D721Med (cell line): ENCODE measurements around the gene ARHGEF39.

ENCODE experiments used
- DNase-seq: peaks from one replicate; pipeline ENCODE4 v3.0.0; 2011; ENCODE audit warnings: low spot score; ENCODE audit not compliant: insufficient read length
- FAIRE-seq: peaks from 2 replicates; lab custom pipeline; 2011; peaks lifted over from hg19 to GRCh38; lab: Jason Lieb, UNC
- TF ChIP-seq, protein P1 (sequence below): IDR thresholded peaks from 2 replicates; pipeline ENCODE4 v1.5.1; 2012; ENCODE audit warnings: mild to moderate bottlenecking, control low read depth; ENCODE audit not compliant: insufficient read depth; ENCODE audit errors: missing control alignments

ARHGEF39 gene

DNA sequence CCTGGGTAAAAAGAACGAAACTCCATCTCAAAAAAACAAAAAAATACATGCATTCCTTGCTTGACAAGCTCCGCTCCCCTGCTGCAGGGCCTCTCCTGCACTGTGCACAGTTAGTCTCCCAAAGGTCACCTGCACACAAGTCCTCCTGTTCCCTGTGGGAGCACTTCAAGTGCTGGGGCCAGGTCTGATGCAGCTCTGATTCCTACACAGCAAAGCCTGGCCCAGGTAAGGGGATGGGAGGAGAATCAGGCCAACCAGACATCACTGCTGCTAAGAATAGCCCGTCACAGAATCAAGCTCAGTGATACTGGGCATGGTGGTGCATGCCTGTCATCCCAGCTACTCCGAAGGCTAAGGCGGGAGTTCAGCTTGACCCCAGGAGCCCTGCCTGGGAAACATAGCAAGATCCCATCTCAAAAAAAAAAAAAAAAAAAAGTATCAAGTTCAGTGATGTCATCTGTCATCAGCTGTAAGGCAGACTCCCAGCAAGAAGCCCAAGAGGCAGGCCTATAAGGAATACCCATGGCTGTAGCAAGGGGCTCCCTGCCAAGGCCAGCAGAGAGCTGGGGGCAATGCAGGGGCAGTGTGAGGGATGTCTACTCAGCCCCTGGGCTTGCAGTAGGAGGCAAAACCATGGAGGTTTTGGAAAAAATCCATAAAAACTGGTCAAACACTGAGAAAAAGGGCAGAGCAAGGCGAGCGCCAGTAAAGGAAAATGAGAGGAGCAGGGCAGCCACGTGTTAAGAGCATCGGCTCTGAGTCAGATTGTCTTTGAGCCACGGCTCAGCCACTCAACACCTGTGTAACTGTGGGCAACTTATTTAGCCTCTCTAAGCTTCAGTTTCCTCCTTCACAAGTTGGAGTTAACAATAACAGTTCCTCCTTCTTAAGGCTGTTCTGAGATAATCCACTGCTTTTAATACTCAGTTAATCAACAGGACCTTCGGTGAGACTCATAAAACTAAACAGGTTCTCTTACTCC lies 21.5 kb upstream of the ARHGEF39 start:
- FAIRE-seq (no peak), DNase-seq (no peak)
- TF ChIP-seq, protein P1, sequence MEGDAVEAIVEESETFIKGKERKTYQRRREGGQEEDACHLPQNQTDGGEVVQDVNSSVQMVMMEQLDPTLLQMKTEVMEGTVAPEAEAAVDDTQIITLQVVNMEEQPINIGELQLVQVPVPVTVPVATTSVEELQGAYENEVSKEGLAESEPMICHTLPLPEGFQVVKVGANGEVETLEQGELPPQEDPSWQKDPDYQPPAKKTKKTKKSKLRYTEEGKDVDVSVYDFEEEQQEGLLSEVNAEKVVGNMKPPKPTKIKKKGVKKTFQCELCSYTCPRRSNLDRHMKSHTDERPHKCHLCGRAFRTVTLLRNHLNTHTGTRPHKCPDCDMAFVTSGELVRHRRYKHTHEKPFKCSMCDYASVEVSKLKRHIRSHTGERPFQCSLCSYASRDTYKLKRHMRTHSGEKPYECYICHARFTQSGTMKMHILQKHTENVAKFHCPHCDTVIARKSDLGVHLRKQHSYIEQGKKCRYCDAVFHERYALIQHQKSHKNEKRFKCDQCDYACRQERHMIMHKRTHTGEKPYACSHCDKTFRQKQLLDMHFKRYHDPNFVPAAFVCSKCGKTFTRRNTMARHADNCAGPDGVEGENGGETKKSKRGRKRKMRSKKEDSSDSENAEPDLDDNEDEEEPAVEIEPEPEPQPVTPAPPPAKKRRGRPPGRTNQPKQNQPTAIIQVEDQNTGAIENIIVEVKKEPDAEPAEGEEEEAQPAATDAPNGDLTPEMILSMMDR, result no peak

- DNase-seq (no peak), FAIRE-seq (no peak)
Measured at GRCh38 chr9:35685506-35685905, 20.5 kb upstream of the ARHGEF39 start.

DNA sequence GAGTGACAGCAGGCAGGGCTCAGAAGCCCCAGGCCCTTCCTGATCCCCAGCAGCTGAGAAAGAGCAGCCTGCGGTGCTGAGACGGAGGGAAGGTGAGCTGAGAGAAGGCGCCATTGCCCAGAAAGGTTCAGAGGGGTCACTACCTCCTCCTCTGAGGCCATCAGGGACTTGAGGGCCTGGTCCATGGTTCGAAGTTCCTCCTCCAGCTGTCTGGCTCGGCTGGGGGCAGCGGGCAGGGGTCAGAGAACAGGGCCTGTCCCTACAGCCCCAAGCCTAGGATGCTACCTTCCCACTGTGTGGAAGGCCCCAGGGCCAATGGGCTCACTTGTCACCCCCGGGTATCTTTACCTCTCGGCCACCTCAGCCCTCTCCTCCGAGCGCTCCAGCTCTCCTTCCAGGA lies 19.9 kb upstream of the ARHGEF39 start:
- TF ChIP-seq, protein P1, result no peak
- FAIRE-seq, result no peak

More at GRCh38 chr9:35685506-35685905, 20.5 kb upstream of the ARHGEF39 start:
- TF ChIP-seq, protein P1, result no peak

DNA sequence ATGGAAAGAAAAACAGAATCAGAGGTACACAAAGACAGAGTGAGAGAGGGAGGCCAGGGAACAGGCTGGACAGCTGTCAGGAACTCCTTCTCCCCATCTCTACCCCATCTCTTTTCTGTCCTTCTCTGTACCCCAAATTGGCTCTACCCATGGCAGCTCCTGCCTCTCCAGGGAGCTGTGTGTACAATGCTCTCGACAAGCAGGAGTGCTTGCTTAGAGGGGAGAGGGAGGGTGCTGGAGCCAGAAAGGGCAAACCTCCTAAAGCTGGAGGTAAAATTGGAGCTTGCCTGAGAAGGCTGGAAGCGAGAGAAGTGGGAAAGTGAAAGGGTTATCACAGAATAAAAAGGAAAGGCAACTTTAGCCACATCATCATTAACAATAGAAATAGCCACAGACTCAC lies 18.3 kb upstream of the ARHGEF39 start:
- FAIRE-seq, result no peak
- no peak for DNase-seq
- TF ChIP-seq, protein P1, result no peak

More for the DNA sequence above, 19.9 kb upstream of the ARHGEF39 start:
- no peak for DNase-seq

GRCh38 chr9:35682520-35683315 lies 17.7 kb upstream of the ARHGEF39 start:
- no peak for DNase-seq
- TF ChIP-seq, protein P1, result no peak
- no peak for FAIRE-seq

DNA sequence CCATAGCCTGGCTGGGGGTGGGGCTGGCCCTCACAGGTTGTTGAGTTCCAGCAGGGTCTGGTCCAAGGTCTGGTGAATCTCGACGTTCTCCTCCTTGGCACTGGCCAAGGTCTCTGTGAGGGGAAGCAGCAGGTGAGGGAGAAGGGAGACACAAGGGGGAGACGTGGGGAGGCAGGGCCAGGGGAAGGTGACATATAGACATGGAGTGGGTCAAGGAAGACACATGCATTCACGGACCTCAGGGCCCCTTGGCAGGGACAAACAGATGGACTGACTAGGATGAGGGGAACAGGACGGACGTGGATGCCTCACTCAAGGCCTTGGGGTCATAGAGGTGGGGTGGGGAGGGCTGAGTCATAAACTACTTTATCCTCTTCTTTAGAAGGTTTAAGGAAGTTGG lies 17.1 kb upstream of the ARHGEF39 start:
- FAIRE-seq (no peak), DNase-seq (no peak)
- TF ChIP-seq, protein P1, result no peak
